ENCODE measurements around the gene BACH1.

Gene BACH1

GRCh38 chr21:29288239-29288638, 10.5 kb upstream of the BACH1 start:
- no peak for DNase-seq
- Histone ChIP-seq H3K9me3 (no peaks in the 10 kb centered on the region), H3K4me1 (peaks cover 4% of the 10 kb centered on the region), H3K4me3 (ENCODE audit: low read depth, low read length) (no peak overlapping the region), H3K36me3 (no peaks in the 10 kb centered on the region), H3K27me3 (no peaks in the 10 kb centered on the region; the same call in 1 of the 2 replicates)
- TF ChIP-seq CTCF (IDR thresholded peaks at IDR 0.05; ENCODE audit: low read depth, low read length) = no peak

- TF ChIP-seq CTCF (IDR thresholded peaks at IDR 0.05; ENCODE audit: low read depth, low read length) = no peak
- H3K4me1 ChIP-seq = peaks cover 4% of the 10 kb centered on the region
- H3K4me3 ChIP-seq (ENCODE audit: low read depth, low read length) = no peak overlapping the region
- no peak for DNase-seq
- no peaks in the 10 kb centered on the region for H3K9me3 ChIP-seq
- no peaks in the 10 kb centered on the region for H3K36me3 ChIP-seq
- no peaks in the 10 kb centered on the region for H3K27me3 ChIP-seq
Observed at GRCh38 chr21:29289317-29289716, 9.4 kb upstream of the BACH1 start.

- Histone ChIP-seq H3K36me3 (no peaks in the 10 kb centered on the region), H3K4me1 (peaks cover 4% of the 10 kb centered on the region), H3K27me3 (no peaks in the 10 kb centered on the region), H3K9me3 (no peaks in the 10 kb centered on the region), H3K4me3 (ENCODE audit: low read depth, low read length) (no peak overlapping the region)
- no peak for DNase-seq
- no peak for TF ChIP-seq CTCF (IDR thresholded peaks at IDR 0.05; ENCODE audit: low read depth, low read length)
Observed at GRCh38 chr21:29290240-29290639, 8.5 kb upstream of the BACH1 start.

- no peak overlapping the region for H3K4me3 ChIP-seq (ENCODE audit: low read depth, low read length)
- no peaks in the 10 kb centered on the region for H3K36me3 ChIP-seq
- DNase-seq = no peak
- H3K9me3 ChIP-seq = no peaks in the 10 kb centered on the region
- H3K4me1 ChIP-seq = peaks cover 2% of the 10 kb centered on the region
- no peak for TF ChIP-seq CTCF (IDR thresholded peaks at IDR 0.05; ENCODE audit: low read depth, low read length)
- H3K27me3 ChIP-seq = no peaks in the 10 kb centered on the region
Observed at GRCh38 chr21:29293495-29293894, 5.2 kb upstream of the BACH1 start.

- H3K4me3 ChIP-seq (ENCODE audit: low read depth, low read length) = no peak overlapping the region
- TF ChIP-seq CTCF (IDR thresholded peaks at IDR 0.05; ENCODE audit: low read depth, low read length) = no peak
Observed at GRCh38 chr21:29295066-29295650, 3.6 kb upstream of the BACH1 start.

GRCh38 chr21:29296446-29296845, 2.3 kb upstream of the BACH1 start:
- no peak for TF ChIP-seq CTCF (IDR thresholded peaks at IDR 0.05; ENCODE audit: low read depth, low read length)
- Histone ChIP-seq H3K9me3 (no peaks in the 10 kb centered on the region), H3K27me3 (no peaks in the 10 kb centered on the region), H3K36me3 (no peaks in the 10 kb centered on the region), H3K4me3 (ENCODE audit: low read depth, low read length) (no peak overlapping the region), H3K4me1 (no peaks in the 10 kb centered on the region)
- DNase-seq = no peak

More at GRCh38 chr21:29295066-29295650, 3.6 kb upstream of the BACH1 start:
- no peaks in the 10 kb centered on the region for H3K27me3 ChIP-seq
- H3K4me1 ChIP-seq = no peaks in the 10 kb centered on the region
- H3K36me3 ChIP-seq = no peaks in the 10 kb centered on the region
- no peaks in the 10 kb centered on the region for H3K9me3 ChIP-seq
- DNase-seq = no peak

All from BE2C (cell line).